SK-N-SH treated with all-trans-retinoic acid at 6 μM for 48 hours (cell line): ENCODE data around the gene WFDC13.
"Not testable (repeated sequence)": the region's sequence is repeated elsewhere in the genome, so short reads cannot be mapped to it uniquely, and the experiment has no call there.

ENCODE experiments used
- ARNTL ChIP-seq: fragments of 450-650 bp; formaldehyde crosslinking; IDR thresholded peaks from 2 replicates; pipeline ENCODE4 v1.5.0; 2020; ENCODE audit warnings: low read depth, mild to moderate bottlenecking, moderate library complexity, borderline replicate concordance
- CREB5 ChIP-seq: fragments of 250-450 bp; sonication (Bioruptor Pico); IDR thresholded peaks from 2 replicates; pipeline ENCODE4 v1.5.1; 2020; ENCODE audit warnings: low read depth, mild to moderate bottlenecking, moderate library complexity
- ISL1 ChIP-seq: fragments of 250-450 bp; sonication (Bioruptor Pico); IDR thresholded peaks from 2 replicates; pipeline ENCODE4 v2.1.2; 2022; ENCODE audit warnings: mild to moderate bottlenecking, moderate library complexity
- PATZ1 ChIP-seq: fragments of 250-450 bp; sonication (Bioruptor Pico); IDR thresholded peaks from 2 replicates; pipeline ENCODE4 v1.8.0; 2020; ENCODE audit warnings: mild to moderate bottlenecking, moderate library complexity, borderline replicate concordance

- not testable (repeated sequence) for TF ChIP-seq ISL1 (CRISPR knock-in tag); PATZ1; CREB5 (CRISPR knock-in tag); ARNTL (CRISPR knock-in tag)
These were observed 14.4 kb downstream of the WFDC13 start for GRCh38 chr20:45716141-45716688.
